Middle frontal gyrus (tissue), 1 donor: ENCODE measurements around the gene ENDOV.

ENCODE experiments used
- DNase-seq: peaks from one replicate; pipeline ENCODE4 v3.0.0-alpha.2; 2015; ENCODE audit warnings: low spot score; ENCODE audit errors: extremely low spot score

Gene ENDOV

DNA sequence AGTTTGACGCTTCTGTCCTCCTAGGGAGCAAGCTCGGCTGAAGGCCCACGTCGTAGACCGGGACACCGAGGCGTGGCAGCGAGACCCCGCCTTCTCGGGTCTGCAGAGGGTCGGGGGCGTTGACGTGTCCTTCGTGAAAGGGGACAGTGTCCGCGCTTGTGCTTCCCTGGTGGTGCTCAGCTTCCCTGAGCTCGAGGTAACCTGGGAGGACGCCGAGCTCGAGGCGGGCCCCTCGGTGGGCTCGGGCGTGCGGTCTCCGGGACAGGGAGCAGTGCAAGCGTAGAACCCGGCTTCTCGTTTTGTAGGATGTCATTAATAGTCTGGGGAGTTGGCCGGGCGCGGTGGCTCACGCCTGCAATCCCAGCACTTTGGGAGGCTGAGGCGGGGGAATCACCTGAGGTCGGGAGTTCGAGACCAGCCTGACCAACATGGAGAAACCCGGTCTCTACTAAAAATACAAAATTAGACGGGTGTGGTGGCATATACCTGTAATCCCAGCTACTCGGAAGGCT is 715 bp downstream of the ENDOV start:
- DNase-seq = no peak

DNA sequence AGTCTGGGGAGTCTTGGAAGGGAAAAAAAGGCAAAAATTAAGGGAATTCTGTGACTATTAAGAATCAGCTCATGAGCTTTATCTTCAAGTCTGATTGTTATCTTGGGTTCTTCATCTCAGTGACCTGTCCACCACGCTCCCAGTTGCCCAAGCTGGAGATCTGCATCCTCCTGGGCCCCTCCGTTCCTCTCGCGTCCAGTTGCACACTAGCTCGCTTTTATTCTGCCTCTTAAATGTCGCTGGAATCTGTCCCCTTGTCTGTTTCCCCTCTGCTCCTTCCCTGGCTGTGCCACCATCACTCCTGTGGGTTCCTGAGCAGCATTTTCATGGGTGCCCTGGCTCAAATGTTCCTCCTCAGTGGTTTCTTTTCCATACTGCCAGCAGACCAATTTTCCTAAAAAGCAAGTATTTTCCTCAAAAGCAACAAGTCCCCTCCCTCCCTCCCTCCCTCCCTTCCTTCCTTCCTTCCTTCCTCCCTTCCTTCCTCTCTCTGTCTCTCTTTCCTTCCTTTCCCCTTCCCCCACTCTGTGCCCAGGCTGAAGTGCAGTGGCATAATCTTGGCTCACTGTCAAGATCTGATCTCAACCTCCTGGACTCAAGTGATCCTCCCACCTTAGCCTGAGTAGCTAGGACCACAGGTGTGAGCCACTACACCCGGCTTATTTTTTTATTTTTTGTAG is 1.4 kb downstream of the ENDOV start:
- no peak for DNase-seq

DNA sequence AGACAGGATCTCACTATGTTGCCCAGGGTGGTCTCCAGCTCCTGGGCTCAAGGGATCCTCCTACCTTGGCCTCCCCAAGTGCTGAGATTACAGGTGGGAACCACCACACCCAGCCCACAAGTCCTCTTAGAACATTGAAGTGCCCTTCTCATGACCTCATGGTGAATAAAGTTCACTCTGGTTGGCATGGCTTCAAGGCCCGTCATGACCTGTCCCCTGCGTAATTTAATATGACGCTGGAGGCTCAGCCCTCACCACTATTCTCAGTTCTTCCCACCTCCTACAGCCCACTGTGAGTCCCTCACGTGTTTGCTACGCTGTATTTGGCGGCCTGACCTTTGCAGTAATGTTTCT is 1.9 kb downstream of the ENDOV start:
- DNase-seq = no peak

DNA sequence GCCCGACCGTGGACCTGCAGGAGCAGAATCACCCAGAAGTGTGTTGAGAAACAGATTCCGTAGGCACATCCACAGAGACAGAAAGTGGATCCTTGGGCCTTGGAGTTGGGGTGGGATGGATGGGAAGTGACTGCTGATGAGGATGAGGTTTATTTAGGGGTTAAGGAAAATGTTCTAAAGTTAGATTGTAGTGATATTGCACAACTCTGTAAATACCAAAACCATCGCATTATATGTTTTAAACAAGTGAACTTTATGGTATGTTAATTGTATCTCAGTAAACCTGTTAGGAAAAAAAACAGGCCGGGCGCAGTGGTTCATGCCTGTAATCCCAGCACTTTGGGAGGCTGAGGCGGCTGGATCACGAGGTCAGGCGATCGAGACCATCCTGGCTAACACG is 3.6 kb downstream of the ENDOV start:
- no peak for DNase-seq

DNA sequence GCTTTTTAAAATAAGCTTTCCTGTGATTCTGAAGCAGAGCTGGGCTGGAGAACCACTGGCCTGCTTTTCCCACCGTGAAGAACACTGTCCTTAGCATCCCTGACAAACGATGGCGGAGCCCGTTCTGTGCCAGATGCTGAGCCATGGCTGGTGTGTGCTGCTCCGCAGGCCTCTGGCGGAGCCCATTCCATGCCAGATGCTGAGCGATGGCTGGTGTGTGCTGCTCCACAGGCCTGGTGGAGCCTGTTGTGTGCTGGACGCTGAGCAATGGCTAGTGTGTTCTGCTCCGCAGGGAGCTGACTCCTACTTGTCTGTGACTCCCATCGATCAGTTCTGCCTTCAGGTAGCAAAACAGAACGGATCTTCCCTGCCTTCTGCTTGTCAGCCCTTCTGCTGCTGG is 4.3 kb downstream of the ENDOV start:
- no peak for DNase-seq

DNA sequence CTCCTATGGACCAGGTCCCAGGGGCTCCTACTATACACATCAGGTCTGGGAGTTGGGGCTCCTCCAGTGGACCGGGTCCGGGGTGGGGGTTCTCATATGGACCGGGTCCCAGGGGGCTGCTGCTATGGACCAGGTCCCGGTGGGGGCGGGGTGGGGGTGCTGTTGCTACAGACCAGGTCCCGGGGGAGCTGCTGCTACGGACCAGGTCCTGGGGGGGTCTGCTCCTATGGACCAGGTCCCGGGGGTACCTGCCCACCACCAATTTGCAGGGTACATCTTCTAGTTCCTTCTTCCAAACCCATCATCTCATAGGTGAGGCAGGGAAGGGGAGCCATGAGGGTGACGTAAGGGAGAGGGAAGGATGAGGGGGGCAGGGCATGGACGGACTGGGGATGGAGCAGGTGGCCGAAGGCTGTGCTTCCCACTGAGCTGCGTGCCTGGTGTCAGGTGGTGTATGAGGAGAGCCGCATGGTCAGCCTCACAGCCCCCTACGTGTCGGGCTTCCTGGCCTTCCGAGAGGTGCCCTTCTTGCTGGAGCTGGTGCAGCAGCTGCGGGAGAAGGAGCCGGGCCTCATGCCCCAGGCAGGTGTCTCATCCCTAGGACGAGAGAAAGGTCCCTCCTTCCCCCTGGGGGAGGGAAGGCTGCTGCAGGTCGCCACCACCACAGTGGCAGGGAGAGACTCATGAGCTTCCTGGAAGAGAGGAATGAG is 6.6 kb downstream of the ENDOV start:
- DNase-seq = no peak

DNA sequence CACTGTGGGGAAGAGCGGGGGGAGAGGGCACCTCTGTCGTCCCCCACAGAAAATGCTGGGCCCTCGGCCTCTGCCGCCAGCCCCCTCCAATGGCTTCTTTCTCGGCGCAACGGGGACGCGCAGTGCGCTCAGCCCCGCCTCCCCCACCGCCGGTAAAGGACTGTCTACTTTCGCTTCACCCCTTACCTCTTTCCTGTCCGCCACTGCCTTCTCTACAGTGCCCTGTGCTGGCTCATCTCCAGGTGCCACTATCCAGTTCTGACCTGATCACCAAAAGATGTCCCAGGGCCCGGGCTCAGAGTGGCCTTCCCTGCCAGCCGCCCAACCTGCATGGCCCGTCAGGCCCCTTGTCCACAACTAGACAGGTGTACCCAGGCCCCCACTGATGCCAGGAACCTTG is 7.3 kb downstream of the ENDOV start:
- DNase-seq = no peak

DNA sequence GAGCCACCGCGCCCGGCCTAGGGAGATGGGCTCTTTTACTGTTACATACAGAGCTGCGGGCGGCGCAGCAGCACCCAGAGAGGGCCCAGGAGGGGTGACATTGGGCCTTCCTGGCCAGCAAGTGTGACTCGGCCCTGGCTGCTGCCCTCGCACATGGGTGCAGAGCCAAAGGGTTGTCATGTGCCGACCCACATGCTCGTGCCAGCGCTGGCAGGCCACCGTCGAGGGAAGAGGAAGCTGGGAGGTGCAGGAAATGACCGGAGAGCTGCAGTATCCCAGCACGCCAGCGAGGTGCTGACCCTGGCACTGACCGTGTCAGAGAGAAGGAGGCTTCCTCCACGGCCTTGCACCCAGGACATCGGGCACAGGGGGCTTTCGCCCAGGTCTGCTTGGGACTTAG is 8.0 kb downstream of the ENDOV start:
- DNase-seq = no peak

DNA sequence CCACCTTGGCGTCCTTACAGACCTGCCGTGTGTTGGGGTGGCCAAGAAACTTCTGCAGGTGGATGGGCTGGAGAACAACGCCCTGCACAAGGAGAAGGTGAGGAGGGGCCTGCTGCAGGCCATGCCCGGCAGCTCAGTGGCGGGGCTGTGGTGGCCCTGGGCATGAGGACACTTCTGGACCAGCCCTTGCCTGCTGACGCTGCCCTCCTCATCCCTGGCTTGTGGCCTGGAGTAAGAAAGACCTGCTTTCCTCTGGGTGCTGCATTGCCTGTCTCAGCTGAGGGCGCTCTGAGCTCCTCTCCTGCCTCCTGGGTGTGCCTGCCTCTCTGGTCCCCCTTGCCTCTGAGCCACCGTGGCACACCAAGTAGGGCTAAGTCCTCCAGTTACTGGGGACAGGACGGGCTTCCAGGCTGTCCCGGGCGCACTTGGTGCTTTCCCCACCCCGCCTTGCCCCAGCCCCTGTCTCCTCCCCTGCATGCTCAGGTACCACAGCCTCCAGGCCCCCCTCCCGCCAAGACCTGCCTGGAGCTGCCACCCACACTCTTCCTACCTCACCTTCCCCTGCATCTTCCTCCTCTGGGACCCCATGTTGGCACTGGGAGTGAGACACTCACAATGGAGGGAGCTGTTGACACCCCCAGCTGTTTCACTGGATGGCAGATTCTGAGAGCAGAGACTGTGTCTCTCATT is 8.7 kb downstream of the ENDOV start:
- DNase-seq = no peak

DNA sequence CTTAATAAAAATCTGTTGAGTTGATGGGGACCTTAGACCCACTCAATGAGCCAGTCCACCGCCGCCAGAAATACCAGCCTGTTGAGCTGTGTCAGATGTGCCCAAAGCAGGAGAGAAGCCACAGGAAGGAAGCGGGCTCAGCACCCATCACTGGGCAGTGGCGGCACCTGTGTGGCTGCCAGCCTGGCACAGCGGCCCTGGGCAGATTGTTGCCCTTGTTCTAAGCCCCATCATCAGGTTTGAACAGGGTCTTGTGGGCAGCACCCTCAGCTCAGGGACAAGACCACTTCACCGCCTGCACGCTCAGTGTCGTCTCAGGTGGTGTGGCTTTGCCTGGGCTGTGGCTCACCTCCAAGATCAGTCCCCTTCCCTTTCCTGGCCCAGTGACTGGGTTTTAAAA is 9.3 kb downstream of the ENDOV start:
- no peak for DNase-seq

DNA sequence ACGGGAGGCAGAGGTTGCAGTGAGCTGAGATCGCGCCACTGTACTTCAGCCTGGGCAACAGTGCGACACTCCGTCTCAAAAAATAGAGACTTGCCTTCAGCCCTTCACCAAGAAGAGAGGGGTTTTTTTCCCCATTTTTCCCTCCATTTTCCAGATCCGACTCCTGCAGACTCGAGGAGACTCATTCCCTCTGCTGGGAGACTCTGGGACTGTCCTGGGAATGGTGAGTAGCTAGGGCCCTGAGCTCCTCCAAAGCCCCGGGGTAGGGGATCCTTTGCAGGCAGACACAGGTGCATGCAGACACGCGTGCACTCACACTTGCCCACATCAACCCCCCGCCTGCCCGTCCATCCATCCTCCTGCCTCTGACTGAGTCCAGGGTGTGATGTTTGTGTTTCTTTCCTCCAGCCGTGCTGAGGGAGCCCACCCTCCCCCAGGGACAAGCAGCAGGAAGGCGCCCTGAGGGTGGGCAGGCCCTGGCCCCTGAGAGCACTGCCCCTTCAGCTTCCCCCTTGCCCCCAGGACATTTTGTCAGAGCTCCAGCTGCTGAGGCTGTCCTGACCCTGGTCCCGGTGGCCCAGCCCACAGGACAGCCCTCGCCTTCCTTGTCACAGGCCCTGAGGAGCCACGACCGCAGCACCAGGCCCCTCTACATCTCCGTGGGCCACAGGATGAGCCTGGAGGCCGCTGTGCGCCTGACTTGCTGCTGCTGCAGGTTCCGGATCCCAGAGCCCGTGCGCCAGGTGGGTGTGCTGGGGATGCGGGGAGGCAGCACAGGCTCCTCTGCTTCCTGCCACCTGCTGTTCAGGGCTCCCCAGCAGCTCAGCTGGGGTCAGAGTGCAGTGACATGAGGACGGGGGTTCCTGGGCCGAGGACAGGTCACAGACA is 10.2 kb downstream of the ENDOV start:
- no peak for DNase-seq

DNA sequence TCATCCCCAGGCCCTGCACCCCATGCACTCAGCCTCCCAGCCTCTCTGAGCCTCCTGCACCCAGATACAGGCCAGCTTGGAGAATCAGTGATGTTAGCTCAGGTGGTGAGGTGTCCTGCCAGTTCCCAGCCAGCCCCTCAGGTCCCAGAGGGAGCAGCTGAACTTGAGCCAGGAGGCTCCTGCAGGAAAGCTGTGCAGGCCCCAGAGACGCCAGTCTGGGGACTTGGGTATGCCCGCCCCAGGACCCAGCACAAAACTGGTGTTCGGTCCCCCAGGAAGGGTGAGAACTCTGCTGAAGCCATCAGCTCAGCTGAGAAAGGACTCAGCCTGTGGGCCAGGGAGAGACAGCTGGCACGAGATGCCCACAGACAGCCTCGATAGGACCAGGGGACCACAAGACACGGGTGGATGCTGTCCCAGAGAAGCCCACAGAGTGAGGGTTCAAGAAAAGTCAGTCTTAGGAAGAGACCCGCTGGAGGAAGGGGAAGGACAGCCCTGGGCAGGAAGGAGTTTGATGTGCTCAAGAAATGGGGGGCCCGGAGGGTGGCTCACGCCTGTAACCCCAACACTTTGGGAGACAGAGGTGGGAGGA is 11.0 kb downstream of the ENDOV start:
- DNase-seq = no peak

DNA sequence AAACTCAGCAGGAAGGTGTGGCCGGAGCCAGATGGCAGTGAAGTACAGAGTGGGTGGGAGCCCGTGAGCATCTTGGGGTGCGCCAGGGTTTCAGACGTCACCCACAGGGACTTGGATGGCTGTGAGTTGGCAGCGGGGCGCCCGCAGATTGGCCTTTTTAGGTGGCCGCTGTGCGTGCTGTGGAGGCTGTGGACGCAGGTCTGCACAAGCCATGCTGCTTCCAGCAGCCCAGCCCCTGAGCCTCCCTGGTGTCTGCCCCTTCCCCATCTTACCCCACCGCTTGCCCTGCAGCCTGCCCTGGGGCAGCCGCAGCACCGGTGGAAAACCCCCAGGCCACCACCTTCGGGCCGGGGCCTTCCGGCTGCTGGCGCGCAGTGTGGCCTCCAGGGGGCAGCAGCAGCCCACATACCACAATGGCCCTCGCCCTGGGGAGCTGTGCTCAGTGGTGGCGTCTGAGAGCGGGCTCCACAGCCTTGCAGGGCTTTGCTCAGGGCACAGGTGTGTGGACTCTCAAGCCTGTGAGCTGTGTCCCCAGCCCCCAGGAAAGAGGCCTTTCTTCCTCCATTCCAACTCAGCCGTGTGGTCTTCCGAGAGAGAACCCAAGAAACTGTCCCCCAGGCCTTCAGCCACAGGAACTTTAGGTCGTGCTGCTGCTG is 11.8 kb downstream of the ENDOV start:
- DNase-seq = peak; percentile 67

DNA sequence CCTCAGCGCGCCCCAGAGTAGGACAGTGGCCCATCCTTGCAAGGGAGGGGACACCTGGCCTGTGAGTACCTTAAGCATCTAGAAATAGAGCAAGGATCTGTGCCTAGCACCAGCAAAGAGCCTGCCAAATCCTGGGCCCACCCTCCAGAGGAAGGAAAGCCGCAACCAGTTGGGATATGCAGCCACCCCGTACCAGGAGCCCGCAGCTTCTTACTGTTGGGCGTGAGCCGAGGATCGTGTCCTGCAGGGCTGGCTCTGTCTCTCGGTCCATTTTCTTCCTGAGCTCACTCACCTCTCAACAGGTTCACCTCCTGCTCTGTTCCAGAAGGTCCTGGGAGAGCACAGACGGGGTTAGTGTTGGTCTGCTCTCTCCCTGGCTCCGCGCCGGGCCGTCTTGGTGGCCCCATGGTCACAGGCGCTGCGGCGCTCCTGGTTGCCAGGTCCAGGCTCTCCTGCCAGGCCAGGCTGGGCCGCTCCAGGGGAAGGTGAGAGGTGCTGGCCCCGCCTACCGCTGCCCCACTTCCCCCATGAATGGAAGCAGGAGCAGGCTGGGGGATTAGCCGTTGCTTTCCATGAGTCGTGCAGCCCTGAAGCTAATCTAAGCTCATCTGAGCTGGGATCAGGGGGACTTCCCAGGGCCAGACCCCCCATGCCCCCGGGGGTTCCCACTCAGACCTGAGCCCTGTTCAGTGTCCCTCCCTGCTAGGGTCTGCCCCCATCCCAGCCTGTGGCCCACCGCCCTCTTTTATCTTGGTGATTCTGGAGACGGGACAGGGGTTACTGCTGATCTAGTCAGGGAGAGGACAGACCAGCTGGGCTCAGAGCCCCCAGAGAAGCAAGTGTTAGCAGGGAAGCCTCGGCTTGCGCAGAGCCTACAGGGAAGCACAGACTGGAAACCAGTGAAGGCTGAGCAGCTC is 12.7 kb downstream of the ENDOV start:
- DNase-seq = no peak

DNA sequence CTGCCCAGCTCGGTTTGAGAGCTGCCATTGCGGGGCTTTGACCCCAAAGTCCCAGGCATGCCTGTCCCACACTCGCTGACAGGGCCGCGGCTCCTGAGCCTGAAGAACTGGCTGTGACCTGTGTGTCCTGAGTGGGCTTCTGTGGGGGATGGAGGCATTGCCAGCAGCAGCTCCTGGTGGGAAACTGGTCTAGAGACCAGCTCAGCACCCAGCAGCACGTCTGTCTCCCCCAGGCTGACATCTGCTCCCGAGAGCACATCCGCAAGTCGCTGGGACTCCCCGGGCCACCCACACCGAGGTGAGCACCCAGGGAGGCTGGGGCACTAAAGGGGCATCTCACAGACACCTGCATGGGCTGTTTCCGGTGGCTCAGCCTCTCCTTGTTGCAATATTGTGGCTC is 13.4 kb downstream of the ENDOV start:
- DNase-seq = no peak

DNA sequence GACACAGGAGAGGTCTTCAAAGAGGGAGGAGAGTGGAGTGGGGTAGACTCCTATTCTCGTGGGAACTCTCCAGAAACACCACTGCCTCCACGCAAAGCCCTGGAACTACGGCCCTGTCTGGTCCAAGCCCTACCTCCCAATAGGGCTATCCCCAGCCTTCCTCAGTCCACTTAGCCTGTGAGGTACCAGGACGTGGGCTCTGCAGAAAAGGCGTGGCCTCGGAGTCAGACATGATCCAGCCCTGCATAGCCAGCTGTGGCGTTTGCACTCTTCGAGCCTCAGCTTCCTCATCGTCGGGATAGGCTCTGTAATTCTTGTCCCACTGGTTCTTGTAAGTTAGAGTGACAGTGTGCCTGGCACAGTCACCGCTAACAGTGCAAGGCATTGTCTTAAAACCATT is 13.8 kb downstream of the ENDOV start:
- no peak for DNase-seq

DNA sequence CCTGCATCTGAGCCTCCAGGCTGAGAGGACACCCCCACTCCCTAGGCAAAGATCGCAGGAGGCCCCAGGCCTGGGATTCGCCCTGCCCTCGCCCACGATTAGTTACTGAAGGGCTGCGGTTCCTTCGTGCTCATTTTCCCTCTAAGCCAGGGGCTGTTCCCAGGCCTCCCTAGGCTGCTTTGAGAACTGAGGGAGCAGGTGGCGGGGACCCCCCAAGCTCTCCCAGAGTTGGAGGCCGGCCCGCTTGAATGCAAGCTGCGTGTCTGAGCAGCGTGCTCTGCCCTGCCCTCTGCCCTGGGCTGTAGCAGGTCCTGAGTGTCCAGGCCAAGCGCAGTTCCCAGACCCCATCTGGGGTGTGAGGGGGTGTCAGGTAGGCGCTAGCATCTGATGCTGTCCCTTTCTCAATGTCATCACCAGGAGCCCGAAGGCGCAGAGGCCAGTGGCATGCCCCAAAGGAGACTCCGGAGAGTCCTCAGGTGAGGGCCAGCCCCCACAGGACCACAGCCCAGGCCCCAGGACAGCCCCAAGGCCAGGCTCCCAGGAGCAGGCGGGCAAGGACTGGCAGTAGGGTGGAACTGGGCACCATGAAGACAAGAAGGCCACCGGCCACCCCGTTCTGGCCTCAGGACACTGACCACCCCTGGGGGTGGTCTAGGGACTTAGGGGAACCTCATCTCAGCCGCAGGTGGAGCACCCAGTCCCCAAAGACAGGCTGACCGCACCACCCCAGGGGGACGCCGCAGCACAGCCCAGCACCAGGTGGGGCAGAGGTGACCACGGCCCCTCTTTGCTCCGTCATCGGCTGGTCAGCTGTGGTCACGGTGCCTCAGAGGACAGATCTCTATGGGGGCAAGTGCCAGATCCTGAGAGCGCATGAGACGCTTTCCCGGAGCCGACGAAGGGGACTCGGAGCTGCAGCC is 14.6 kb downstream of the ENDOV start:
- DNase-seq = no peak

DNA sequence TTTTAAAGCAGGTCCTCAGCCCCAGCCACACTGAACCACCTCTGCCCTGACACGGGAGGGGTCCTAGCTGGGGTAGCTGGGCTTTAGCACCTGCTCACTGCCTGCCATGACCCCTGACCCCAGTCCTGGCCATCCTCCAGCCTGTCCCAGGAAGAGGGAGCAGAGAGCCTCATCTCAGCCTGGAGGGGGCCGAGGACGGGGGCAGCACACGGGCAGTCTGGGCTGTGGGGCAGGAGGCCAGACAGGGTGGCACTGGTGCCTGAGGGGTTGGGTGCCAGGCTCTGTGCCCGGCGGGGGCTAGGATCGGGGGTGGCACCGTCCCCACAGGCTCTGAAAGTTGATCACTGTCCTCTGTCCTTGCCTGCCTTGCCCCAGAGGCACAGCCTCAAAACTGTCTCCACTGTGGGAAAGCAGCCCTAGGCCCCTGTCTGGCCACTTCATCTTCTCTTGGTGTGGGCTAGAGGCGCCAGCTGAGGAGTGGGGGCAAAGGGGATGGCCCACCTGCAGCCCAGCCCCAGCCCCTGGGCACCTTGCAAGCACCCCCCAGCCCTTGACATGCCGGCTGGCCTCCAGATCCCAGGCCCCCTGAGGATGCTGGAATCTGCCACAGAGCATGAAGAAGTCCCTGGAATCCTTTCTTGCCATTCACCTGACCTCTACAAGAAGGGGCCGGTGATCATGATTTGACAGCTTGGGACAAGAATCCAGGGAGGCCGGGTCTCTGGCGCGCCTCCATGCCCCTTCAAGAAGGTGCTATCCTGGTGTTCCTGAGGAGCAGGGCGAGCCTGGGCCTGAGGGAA is 15.7 kb downstream of the ENDOV start:
- no peak for DNase-seq
